GM19025 (cell line): ENCODE measurements around the gene CYSLTR2.
"Not testable (repeated sequence)": the region's sequence is repeated elsewhere in the genome, so short reads cannot be mapped to it uniquely, and the experiment has no call there.

Experiments used
- ATAC-seq: cut with Tn5 transposase; IDR thresholded peaks from one replicate; pipeline ENCODE4 v1.9.1; 2021; ENCODE audit warnings: mild to moderate bottlenecking, low read depth, moderate library complexity; ENCODE audit not compliant: unreplicated experiment

The CYSLTR2 gene

DNA sequence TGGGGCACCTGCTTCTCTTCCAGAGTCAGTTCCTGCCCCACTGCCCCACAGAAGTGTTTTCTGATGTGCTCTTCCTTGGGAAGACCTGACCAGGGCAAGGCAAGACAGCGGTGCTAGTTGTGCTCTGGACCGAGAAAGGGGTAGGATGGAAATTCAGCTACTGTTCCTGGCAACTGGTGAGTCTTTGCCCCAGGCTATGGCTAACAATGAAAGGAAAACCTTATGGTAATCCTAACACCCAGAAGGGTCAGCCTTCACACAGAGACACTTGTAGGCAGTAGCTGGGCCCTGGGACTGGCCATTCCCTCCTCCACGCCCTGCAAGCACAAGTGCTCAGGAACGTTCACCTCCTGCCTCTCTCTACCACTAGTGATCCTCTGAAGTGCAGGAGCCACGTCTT, 9.6 kb upstream of the CYSLTR2 start:
- ATAC-seq = no peak

DNA sequence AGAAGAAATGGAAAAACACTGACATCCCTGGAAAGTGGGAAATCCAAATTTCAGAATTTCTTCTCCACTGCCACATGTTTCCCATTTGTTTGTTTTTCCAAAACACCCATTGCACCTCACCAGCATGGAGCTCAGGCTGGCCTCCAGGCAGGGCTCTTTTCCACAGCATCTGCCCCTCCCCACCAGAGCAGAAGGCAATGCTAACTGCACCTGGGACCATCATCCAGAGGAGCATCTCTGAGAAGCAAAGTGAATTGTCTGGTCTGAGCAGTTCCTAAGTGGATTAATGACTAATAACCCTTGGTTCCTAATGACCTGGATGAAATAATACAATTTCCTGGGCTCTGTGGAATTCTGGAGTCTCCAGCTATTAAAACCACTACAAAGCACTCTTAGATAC, 8.8 kb upstream of the CYSLTR2 start:
- ATAC-seq = no peak

DNA sequence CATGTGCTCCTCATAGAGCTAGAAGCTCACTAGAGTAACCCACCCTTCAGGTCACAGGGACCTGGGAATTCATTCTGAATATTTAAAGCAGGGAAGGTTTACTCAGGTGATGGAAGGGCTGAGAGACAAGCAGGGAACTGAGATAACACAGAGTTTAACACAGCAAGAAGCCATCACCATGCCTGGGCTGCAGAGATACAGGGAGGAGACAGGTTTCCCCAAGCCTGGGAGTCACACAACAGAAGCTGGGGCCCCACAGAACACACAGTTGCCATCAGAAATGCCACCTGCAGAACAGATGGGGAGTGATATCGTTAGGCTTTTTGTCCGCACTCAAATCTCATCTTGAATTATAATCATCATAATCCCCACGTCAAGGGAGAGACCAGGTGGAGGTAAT, 7.9 kb upstream of the CYSLTR2 start:
- no peak for ATAC-seq

DNA sequence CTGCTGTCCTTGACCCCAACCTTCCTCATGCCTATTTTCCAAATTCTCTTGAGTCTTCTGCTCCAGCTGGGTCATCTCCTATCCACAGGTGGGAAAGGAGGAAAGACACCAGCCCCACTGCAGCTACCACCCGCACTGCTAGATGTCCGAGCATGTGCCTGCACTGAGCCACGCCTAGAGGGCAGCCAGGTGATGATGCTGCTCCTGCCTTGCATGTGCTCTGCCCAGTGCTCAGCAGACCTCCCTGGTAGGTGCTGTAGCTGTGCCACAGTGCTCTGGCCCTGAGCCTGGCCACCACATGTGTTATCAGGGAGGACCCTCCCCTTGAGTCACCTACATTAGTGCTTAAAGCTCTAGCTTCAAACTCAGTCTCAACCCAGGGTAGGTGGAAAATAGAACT, 6.9 kb upstream of the CYSLTR2 start:
- ATAC-seq = no peak

DNA sequence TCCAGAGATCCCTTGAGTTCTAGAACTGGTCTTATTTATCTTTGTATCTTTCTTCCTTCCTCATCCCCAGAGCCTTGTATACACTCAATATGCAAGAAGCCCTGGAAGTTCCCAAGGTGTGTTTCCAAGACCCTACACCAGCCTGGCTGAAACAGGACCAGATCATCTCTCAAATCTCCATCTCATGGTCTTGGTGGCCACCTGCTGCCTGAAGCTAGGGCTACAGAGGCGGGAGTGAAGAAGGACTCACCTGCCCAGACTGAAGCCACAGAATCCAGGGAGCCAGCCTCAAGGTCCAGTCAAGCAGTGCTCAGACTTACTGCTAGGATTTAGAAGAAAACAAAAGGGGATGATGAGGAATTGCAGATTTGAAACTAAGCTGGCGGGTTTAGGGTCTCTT, 6.1 kb upstream of the CYSLTR2 start:
- no peak for ATAC-seq

DNA sequence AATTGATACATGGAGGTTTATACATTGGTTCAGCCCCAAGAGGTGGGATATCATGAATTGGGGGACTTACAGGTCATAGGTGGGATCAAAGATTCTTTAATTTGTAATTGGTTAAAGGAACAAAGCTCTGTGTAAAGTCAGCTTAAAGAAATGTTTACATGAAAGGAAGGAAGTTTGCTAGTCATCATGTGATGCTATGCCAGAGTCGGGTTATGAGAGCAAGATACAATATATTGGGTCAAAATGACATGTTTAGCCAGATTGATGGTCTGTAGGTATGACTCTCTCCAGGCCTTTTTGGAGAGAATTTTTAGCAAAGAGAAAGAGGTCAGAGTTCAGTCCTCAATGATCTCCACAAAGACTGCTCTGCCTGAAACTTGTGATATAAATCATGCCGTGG, 5.3 kb upstream of the CYSLTR2 start:
- no peak for ATAC-seq

DNA sequence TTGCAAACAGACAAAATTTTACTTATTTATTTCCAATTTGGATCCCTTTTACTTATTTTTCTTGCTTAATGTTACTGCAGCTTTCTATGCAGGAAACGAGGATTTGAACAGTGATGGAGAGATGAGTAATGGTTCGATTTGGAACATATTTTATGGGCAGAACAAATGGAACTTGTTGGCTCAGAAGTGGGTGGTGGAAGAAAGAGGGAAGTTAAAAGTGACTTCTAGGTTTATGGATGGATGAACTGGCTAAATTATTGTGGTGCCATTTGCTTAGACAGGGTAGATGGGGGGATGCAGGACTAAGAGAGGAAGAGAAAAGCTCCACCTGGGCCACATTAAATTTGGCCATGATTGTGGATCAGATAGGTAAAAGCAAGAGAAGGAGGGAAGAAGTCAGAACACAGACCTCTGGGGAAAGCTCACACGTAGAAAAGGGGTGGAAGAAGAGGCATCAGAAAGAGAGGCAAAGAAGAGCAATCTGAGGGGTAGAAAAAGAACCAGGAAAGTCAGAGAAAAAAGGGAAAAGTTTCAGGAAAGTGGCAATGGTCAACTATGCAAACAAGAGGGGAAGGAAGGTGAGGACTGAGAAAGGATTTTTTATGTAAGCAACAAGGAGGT, 768 bp upstream of the CYSLTR2 start:
- ATAC-seq = no peak

DNA sequence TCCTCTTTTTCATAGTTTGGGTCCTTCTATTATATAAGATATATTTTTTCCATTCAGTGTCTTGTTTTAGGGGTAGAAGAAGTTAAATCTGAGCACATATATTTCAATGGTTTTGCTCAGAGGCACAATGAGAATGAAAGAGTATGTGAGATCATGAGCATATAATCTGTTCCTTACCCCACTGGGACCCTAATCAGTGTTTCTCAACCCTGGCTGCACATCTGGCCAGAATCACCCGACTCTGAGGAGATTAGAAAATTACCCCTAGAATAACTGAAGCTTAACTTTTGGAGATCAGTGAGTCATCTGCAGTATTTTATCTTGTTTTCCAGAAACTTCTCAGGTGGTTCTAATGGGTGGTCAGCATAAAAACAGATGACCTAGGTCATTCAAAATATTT, 782 bp downstream of the CYSLTR2 start:
- no peak for ATAC-seq

DNA sequence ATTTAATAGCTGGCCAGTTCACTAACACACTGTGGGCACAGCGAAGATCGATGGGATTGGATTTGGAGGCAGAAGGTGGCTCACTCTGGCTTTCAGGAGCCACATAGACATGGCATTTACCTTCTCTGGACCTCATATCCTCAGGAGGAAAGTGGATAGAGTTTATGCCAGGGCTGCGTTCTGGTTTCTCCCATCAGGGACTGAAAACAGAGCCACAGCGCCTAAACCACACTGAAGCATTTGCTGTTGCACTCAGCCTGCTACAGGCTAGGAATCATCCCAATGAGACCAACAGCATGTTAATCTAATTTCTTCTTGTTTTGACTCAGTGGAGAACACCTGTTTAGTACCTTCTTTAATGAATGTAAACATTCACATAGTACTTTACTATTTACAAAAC, 1.6 kb downstream of the CYSLTR2 start:
- ATAC-seq = no peak

DNA sequence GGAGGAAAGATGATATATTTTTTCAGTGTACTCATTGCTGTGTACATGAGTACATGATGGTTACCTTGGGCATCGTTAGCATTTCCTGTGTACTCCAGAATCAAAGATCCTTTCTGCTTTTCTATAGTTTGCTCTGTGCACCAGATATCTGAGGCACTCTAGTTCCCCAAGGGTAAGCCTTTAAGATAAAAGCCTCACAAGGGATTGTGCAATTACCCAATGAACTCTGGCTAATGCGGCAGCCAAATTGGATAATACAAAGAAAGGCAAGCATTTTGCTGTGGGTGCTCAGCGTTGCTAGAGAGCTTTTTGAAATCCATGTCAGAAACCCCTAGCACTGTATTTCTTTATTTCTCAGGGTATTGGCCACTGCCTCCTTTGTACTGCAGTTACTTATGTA, 2.9 kb downstream of the CYSLTR2 start:
- no peak for ATAC-seq

DNA sequence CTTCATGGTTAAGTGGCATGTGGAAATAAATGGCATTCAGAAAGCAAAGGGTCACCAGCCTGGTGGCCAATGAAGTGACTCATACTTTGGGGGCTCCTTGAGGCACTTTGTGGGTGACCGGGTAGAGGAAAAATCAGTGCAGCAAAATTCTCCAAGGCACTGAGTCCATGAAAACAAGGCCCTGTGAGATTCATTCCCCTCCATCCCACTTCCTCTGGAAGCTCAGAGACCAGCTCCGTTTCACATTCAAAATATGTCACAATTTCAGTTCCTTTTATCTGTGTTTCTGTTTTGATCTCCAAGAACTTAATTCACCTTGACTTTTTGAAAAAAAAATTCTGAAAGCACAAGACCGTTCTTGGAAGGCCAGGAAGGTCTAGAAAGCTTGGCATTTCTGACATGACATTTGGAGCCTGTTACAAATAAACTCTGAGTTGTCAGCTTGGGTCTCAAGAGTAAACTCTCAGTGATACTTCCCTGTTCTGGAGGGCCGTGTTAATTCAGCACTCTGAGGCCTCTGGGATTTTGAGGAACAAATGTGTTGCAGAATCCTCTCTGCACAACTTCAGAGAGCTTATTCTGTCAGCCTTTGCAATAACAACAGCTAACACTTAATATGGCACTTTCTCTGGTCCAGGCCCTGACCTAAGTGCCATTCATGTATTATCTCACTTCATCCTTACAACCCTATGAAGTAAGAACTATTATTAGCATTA, 6.8 kb downstream of the CYSLTR2 start:
- no peak for ATAC-seq

DNA sequence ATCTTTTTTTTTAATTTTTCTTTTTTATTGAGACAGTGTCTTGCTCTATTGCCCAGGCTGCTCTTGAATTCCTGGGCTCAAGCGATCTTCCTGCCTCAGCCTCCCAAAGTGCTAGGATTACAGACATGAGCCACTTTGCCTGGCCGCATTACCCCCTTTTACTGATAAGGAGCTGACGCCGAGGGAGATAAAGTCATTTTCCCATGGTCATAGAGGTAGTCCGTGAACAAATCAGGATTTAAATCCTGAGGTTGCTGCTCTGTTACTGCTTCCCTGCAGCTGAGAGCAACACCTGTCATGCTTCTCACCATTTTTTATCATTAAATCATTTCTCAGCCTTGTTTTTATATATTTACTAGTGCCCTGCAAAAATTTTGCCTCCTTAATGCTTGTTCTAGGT, 7.4 kb downstream of the CYSLTR2 start:
- no peak for ATAC-seq

DNA sequence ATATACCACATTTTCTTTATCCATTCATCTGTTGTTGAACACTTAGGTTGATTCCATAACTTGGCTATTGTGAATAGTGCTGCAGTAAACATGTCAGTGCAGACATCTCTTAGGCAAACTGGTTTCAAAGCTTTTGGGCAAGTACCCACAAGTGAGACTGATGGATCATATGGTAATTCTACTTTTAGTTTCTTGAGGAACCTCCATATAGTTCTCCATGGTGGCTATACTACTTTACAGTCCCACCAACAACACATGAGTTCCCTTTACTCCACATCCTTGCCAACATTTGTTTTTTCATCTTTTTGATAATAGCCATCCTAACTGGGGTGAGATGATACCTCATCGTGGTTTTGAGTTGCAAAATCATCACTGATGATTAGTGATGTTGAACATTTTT, 8.5 kb downstream of the CYSLTR2 start:
- ATAC-seq = no peak

DNA sequence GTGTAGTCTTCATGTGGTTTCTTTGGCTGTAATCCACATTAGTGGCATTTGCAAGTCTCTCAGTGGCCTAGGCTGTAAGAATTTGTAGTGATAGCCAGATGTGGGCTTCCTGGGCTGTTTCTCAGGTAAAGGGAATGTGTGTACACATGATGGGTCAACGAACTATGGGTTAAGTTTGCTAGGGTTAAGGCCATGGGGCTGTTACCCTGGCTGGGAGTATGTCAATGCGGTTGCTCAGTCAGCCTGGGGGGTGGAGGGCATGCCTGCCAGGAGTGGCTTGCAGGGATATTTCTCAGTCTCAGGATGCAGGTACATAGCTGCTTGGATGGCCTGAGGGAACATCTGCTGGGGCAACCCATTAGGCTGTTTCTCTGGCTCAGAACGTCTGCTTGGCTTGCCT, 13.4 kb downstream of the CYSLTR2 start:
- no peak for ATAC-seq

DNA sequence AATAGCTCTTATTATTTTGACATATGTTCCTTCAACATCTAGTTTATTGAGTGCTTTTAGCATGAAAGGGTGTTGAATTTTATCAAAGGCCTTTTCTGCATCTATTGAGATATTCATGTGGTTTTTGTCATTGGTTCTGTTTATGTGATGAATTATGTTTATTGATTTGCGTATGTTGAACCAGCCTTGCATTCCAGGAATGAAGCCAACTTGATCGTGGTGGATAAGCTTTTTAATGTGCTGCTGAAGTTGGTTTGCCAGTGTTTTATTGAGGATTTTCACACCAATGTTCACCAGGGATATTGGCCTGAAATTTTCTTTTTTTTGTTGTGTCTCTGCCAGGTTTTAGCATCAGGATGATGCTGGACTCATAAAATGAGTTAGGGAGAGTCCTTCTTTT, 17.7 kb downstream of the CYSLTR2 start:
- ATAC-seq = not testable (repeated sequence)

DNA sequence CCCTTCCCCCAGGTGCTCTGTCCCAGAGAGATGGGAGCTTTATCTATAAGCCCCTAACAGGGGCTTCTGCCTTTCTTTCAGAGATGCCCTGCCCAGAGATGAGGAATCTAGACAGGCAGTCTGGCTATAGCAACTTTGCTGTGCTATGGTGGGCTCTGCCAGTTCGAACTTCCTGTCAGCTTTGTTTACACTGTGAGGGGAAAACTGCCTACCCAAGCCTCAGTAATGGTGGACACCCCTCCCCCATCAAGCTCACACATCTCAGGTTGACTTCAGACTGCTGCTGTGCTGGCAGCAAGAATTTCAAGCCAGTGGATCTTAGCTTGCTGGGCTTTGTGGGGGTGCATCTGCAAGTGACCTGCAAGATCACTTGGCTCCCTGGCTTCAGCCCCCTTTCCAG, 21.5 kb downstream of the CYSLTR2 start:
- ATAC-seq = no peak

DNA sequence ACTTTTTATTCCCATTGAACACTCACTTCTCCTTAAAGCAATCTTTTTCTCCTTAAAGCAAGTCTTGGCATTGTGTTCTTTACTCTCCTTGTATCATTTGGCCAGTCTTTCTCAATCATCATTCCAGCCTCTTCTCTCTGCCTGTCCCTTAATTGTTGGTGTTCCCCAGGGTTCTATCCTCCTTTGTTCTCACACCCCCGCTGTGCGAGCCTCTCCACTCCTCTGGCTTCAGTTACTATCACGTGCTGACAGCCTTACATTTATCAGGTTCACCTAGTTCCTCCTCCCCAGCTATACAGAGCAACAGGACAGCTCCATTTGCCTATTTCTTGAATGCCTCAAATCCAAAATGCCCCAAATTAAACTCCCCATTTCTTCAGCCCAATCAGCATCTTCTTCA, 24.6 kb downstream of the CYSLTR2 start:
- ATAC-seq = no peak

DNA sequence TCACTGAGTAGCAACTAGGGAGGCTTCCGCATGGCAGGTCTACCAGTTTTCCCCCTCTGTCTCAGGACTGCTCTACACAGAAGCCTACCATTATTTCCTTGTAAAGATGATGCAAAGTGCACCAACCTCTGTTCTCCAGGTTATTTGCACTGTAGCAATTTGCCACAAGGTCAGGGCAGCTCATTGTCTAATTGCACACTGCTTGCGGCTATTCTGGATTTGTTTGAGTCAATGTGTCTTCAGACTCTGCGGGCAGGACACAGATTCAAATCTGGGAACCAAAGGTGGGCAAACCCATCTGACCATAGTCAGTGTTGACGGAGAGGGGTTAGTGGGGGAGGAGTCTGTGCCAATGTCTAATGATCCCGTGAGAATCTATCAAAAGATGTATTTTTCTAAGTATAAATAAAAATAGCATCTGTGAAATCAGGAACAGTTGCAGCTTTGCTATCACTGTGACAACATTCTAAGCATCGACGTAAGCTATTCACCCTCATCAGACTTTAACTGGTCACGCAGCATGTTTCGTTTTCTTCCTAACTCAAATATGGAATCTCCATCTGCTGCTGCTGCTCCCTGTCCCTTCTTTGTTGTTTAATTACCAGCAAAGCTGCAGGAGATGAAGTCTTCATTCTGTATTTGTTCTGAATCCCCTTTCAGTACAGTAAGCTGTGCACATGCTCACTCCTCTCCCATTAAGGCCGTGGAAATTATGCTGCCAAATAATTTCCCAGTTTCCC, 26.4 kb downstream of the CYSLTR2 start:
- no peak for ATAC-seq

DNA sequence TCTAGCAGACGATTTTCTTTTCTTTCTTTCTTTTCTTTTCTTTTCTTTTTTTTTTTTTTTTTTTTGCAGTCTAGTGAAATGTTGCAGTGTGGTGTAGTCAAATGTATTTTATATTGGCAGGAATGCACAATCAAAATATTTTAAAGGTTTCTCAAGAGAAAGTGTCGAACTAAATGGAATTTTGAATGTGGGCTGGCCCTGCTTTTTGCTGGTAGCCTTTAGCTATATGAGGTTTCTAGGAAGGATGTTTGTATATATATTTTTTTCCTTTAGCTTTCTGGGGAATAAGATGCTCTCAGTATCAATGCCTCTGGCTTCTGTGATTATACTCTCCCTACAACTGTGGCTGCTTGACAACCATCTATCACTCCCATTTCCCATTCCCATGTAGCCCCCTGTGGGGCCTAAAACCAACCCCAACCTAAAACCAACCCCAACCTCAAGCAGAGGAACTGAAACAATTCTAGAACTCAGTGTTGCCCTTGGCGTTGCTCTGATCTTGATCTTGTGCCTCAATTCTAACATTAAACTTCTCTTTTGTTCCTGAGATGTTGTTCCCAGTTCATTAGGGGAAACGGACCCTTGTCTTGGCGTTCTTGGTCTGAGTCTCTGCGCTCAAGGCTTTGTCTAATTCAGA, 27.1 kb downstream of the CYSLTR2 start:
- ATAC-seq = no peak

DNA sequence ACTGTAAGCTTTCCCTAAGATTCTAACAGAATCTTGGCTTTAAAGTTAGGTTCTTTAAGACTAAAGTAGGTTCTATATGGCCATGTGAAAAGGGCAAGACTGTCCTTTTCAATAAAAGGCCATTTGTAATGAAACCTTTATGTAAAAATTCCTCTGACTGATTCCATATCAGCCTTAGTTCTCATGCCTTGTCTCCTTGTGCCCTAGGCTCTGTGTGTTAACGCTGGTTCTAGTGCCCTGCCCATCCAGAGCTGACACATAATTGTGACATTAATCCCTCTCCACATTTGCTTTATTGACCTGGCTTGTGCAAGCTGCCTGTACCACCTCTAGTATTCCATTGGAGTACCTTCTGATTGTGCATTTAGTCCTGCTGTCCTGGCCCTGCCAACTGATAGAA, 28.2 kb downstream of the CYSLTR2 start:
- no peak for ATAC-seq

DNA sequence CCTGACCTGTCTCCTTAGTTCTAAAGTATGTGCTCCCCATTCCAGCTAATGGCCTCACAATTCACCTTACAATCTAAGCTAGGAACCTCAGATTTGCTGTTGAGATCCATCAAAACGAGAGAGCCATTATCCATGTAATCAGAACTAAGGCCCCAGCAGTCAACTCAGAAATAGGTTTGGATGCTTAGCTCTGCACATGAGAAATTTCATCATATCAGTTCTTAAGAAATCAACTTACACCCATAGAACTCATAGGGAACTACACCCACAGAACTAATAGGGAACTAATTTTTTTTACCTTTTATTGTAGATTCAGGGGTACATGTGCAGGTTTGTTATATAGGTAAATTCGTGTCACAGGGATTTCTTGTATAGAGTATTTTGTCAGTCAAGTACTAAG, 28.7 kb downstream of the CYSLTR2 start:
- ATAC-seq = no peak
